Measurements from ENCODE around the gene VCL. TPM values are rescaled to one million over a fixed set of nuclear protein-coding genes. Genes with fewer than 3 reads are reported as not detected.

VCL gene
- total RNA-seq, 1 experiment from 2014 or later: 106 TPM

DNA sequence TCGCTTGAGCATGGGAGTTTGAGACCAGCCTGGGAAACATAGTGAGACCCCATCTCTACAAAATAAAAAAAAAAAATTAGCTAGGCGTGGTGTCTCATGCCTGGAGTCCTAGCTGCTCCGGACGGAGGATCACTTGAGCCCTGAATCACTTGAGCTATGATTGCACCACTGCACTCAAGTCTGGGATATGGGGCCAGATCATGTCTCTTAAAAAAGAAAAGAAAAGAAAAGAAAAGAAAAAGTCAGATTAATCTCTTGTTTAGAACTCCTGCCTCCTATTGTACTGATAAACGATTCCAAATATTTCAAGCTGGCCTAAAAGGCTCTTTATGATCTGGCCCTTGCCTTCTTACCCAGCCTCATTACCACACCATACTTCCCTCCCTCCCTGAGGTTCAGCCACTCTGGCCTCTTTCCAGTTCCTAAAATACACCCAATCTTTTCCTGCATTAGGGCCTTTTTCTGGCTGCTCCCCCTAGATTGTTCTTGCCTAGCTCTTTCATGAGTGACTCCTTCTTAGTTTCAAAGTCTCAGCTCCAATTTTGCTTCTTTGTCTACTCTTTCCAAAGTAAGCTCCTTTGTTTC lies 41.7 kb downstream of the VCL start:
- Histone ChIP-seq H4K20me1 (ENCODE audit: insufficient read depth) (no peaks in the 10 kb centered on the region), H3K4me2 (ENCODE audit: low read length) (no peak overlapping the region), H3K9me3 (ENCODE audit: control insufficient read depth in 1 of 2, insufficient read depth in 1 of 2, low read depth in 1 of 2, low read length in 2 of 2) (no peaks in the 10 kb centered on the region), H3K27me3 (ENCODE audit: insufficient read depth, low read length) (no peaks in the 10 kb centered on the region), H3K4me3 (replicated peaks in 1 of 2; ENCODE audit: low read depth in 1 of 2, low read length in 2 of 2) (no peak overlapping the region), H3K36me3 (ENCODE audit: control insufficient read depth in 1 of 2, insufficient read depth in 2 of 2, low read length in 2 of 2) (peaks cover 2 to 13% of the 10 kb centered on the region in 2 experiments; a peak in 3 of 4 replicates), H3K27ac (ENCODE audit: low read depth, low read length) (no peak overlapping the region), H3K79me2 (ENCODE audit: insufficient read depth, low read length) (peaks cover 77% of the 10 kb centered on the region), H2AFZ (ENCODE audit: low read depth, low read length, poor library complexity, severe bottlenecking) (no peak overlapping the region), H3K4me1 (ENCODE audit: control insufficient read depth in 1 of 2, insufficient read depth in 2 of 2, low read length in 2 of 2) (peaks cover 3 to 26% of the 10 kb centered on the region in 2 experiments; a peak in 3 of 4 replicates), H3K9ac (ENCODE audit: low read length) (no peak overlapping the region), H3K9me2 (ENCODE audit: insufficient read depth) (no peaks in the 10 kb centered on the region)
- RAD21 ChIA-PET (ENCODE audit: low non-redundant PET in 1 of 2, low total read pairs in 2 of 2, uncharacterized antibody in 2 of 2, unreplicated experiment in 2 of 2): no interaction called here
- DNase-seq (ENCODE audit: low read depth, low spot score): no peak
- BruUV-seq (replicated peaks): no TSS peak
- CTCF ChIA-PET: no interaction called here
- POLR2A ChIA-PET: interaction anchor here (0.6 kb wide), 1 partner anchor 132 kb away, joined by 4 read pairs; no protein-coding TSS in a partner anchor
- no peak for TF ChIP-seq TCF7L2 (IDR thresholded peaks at IDR 0.05; ENCODE audit: borderline replicate concordance, extremely low read depth, insufficient read depth, insufficient read length)
- no peak for TF ChIP-seq SRF (IDR thresholded peaks at IDR 0.05; ENCODE audit: low read depth)
- no peak for TF ChIP-seq CEBPB (IDR thresholded peaks at IDR 0.05; ENCODE audit: low read depth)
- TF ChIP-seq ELF1 (IDR thresholded peaks at IDR 0.05; ENCODE audit: borderline replicate concordance, low read depth): no peak
- TF ChIP-seq SP1 (IDR thresholded peaks at IDR 0.05; ENCODE audit: low read depth): no peak
- TF ChIP-seq MAX (IDR thresholded peaks at IDR 0.05): no peak
- TF ChIP-seq CBX3 (IDR thresholded peaks at IDR 0.05; ENCODE audit: low read depth): no peak
- TF ChIP-seq ATF3 (IDR thresholded peaks at IDR 0.05): no peak
- no peak for TF ChIP-seq POLR2A (IDR thresholded peaks at IDR 0.05; ENCODE audit: borderline replicate concordance, extremely low read depth, insufficient read depth, insufficient read length)
- TF ChIP-seq RAD21 (IDR thresholded peaks at IDR 0.05; ENCODE audit: low read depth): no peak
- no peak for TF ChIP-seq ZNF274 (IDR thresholded peaks at IDR 0.05; ENCODE audit: low read depth, low read length)
- TF ChIP-seq CTCF (IDR thresholded peaks at IDR 0.05 in 2 of 3, conservative IDR thresholded peaks at IDR 0.05 in 1 of 3; ENCODE audit: borderline replicate concordance in 1 of 3, insufficient read depth in 1 of 3, low read depth in 2 of 3, low read length in 2 of 3): no peak
- TF ChIP-seq, protein P1, sequence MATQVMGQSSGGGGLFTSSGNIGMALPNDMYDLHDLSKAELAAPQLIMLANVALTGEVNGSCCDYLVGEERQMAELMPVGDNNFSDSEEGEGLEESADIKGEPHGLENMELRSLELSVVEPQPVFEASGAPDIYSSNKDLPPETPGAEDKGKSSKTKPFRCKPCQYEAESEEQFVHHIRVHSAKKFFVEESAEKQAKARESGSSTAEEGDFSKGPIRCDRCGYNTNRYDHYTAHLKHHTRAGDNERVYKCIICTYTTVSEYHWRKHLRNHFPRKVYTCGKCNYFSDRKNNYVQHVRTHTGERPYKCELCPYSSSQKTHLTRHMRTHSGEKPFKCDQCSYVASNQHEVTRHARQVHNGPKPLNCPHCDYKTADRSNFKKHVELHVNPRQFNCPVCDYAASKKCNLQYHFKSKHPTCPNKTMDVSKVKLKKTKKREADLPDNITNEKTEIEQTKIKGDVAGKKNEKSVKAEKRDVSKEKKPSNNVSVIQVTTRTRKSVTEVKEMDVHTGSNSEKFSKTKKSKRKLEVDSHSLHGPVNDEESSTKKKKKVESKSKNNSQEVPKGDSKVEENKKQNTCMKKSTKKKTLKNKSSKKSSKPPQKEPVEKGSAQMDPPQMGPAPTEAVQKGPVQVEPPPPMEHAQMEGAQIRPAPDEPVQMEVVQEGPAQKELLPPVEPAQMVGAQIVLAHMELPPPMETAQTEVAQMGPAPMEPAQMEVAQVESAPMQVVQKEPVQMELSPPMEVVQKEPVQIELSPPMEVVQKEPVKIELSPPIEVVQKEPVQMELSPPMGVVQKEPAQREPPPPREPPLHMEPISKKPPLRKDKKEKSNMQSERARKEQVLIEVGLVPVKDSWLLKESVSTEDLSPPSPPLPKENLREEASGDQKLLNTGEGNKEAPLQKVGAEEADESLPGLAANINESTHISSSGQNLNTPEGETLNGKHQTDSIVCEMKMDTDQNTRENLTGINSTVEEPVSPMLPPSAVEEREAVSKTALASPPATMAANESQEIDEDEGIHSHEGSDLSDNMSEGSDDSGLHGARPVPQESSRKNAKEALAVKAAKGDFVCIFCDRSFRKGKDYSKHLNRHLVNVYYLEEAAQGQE (IDR thresholded peaks at IDR 0.05; ENCODE audit: low read depth): no peak
- no peak for TF ChIP-seq SIN3A (IDR thresholded peaks at IDR 0.05; ENCODE audit: low read depth)
- intact Hi-C loops (cut with micrococcal nuclease): no loop called here
- no peak for ATAC-seq

All from HCT116 (cell line).